Glutamatergic neuron (in vitro differentiated cells): ENCODE measurements around the gene CNIH3. TPM values are rescaled to one million over a fixed set of nuclear protein-coding genes. Genes with fewer than 3 reads are reported as not detected.

Experiments used
- DNase-seq: peaks from one replicate; pipeline ENCODE4 v3.0.0; 2022
- H3K27ac Mint-ChIP-seq: one replicate; pipeline ENCODE4 v1.8.0; 2020; ENCODE audit warnings: mild to moderate bottlenecking, mixed read lengths, inconsistent platforms; ENCODE audit not compliant: unreplicated experiment
- H3K27me3 Mint-ChIP-seq: one replicate; pipeline ENCODE4 v1.8.0; 2020; ENCODE audit warnings: mild to moderate bottlenecking, moderate library complexity, mixed read lengths, inconsistent platforms; ENCODE audit not compliant: unreplicated experiment
- H3K36me3 Mint-ChIP-seq: one replicate; pipeline ENCODE4 v1.8.0; 2020; ENCODE audit warnings: mild to moderate bottlenecking, mixed read lengths, inconsistent platforms; ENCODE audit not compliant: unreplicated experiment
- H3K4me1 Mint-ChIP-seq: one replicate; pipeline ENCODE4 v1.8.0; 2020; ENCODE audit warnings: mild to moderate bottlenecking, low read depth, mixed read lengths, inconsistent platforms; ENCODE audit not compliant: unreplicated experiment
- H3K4me3 Mint-ChIP-seq: one replicate; pipeline ENCODE4 v1.8.0; 2020; ENCODE audit warnings: mild to moderate bottlenecking, mixed read lengths, inconsistent platforms; ENCODE audit not compliant: unreplicated experiment
- H3K9me3 Mint-ChIP-seq: one replicate; pipeline ENCODE4 v1.8.0; 2020; ENCODE audit warnings: mild to moderate bottlenecking, moderate library complexity, mixed read lengths, inconsistent platforms; ENCODE audit not compliant: unreplicated experiment
- total RNA-seq: library from RNA; stranded (reverse); fragmentation: NEBNext Ultra II Directional; extraction: Animal tissue kit (Norgen Biotek cat#: 25700); gene quantifications from one replicate; pipeline ENCODE4 v1.2.1, GENCODE V29; 2021; ENCODE audit not compliant: unreplicated experiment
- TF ChIP-seq, protein P1 (sequence below): fragments of 200-600 bp; sonication (generic); IDR thresholded peaks from one replicate; pipeline ENCODE4 v1.5.0; 2021; ENCODE audit not compliant: partially characterized antibody, unreplicated experiment

CNIH3 gene
- total RNA-seq, 1 donor from 2014 or later = 4.4 TPM

DNA sequence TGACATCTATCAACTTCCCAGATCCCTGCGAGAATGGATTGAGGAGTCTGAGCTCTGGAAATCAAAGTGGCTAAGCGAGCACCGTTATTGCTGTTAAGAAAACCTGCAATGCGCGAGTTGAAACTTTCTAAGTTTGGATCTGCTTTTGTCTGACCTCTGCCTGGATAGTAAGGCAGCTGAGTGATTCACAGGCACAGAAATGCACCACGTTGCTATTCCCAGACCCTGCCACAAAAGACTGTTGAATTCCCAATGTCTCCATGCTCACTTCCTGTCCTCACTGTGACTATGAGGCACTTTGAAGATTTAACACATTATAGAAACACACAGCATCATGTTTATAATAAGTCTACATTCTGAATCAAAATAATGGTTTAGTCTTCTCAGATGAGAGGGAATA is 27.1 kb upstream of the CNIH3 start:
- Mint-ChIP-seq H3K4me3 (no peak overlapping the region), H3K4me1 (no peaks in the 10 kb centered on the region), H3K36me3 (peaks cover 4% of the 10 kb centered on the region), H3K9me3 (peaks cover 2% of the 10 kb centered on the region), H3K27me3 (no peaks in the 10 kb centered on the region), H3K27ac (no peak overlapping the region)
- TF ChIP-seq, protein P1, sequence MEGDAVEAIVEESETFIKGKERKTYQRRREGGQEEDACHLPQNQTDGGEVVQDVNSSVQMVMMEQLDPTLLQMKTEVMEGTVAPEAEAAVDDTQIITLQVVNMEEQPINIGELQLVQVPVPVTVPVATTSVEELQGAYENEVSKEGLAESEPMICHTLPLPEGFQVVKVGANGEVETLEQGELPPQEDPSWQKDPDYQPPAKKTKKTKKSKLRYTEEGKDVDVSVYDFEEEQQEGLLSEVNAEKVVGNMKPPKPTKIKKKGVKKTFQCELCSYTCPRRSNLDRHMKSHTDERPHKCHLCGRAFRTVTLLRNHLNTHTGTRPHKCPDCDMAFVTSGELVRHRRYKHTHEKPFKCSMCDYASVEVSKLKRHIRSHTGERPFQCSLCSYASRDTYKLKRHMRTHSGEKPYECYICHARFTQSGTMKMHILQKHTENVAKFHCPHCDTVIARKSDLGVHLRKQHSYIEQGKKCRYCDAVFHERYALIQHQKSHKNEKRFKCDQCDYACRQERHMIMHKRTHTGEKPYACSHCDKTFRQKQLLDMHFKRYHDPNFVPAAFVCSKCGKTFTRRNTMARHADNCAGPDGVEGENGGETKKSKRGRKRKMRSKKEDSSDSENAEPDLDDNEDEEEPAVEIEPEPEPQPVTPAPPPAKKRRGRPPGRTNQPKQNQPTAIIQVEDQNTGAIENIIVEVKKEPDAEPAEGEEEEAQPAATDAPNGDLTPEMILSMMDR = no peak
- DNase-seq = no peak

- no peak for DNase-seq
- H3K4me3 Mint-ChIP-seq = no peak overlapping the region
- no peak overlapping the region for H3K27ac Mint-ChIP-seq
- H3K9me3 Mint-ChIP-seq = peaks cover 2% of the 10 kb centered on the region
- TF ChIP-seq, protein P1 = no peak
- no peaks in the 10 kb centered on the region for H3K4me1 Mint-ChIP-seq
- H3K27me3 Mint-ChIP-seq = no peaks in the 10 kb centered on the region
- H3K36me3 Mint-ChIP-seq = no peaks in the 10 kb centered on the region
These were observed 24.8 kb upstream of the CNIH3 start for GRCh38 chr1:224591326-224591725.

GRCh38 chr1:224592636-224593582 is 23.2 kb upstream of the CNIH3 start:
- H3K4me3 Mint-ChIP-seq = no peak overlapping the region
- H3K9me3 Mint-ChIP-seq = peaks cover 2% of the 10 kb centered on the region
- H3K4me1 Mint-ChIP-seq = no peaks in the 10 kb centered on the region
- TF ChIP-seq, protein P1 = no peak
- no peaks in the 10 kb centered on the region for H3K27me3 Mint-ChIP-seq
- no peak overlapping the region for H3K27ac Mint-ChIP-seq
- no peaks in the 10 kb centered on the region for H3K36me3 Mint-ChIP-seq
- no peak for DNase-seq

DNA sequence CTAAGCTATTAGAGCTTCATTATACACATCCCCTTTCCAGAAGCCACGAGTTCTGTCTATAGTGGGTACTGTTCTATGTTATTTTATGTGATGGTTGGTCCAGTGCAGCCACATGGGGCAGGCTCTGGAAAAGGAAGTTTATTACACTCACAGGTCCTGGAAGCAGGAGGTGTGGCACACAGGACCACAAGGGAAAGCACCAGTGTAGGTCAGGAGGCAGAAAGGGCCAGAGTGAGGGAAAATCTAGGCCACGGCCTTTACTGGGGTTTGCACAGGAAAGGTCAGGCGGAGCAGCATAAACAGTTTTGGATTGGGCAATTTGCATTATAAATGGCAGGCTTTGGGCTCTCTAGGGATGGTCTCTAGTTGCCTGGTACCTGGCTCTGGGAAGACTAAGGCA is 21.8 kb upstream of the CNIH3 start:
- H3K9me3 Mint-ChIP-seq = peaks cover 2% of the 10 kb centered on the region
- H3K27ac Mint-ChIP-seq = no peak overlapping the region
- H3K4me3 Mint-ChIP-seq = no peak overlapping the region
- H3K36me3 Mint-ChIP-seq = no peaks in the 10 kb centered on the region
- H3K4me1 Mint-ChIP-seq = no peaks in the 10 kb centered on the region
- no peak for DNase-seq
- TF ChIP-seq, protein P1 = no peak
- H3K27me3 Mint-ChIP-seq = no peaks in the 10 kb centered on the region

DNA sequence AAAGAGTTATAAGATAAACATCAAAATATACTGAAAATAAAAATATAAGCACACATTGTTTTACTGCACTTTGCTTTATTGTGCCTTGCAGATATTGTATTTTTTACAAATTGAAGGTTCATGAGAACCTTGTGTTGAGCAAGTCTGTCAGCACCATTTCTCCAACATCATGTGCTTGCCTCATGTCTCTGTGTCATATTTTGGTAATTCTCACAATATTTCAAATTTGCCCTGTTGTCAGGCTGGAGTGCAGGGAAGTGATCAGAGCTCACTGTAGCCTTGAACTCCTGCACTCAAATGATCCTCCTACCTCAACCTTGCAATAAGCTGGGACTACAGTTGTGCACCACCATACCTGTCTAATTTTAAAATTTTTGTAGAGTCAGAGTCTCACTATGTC is 21.3 kb upstream of the CNIH3 start:
- DNase-seq = no peak
- TF ChIP-seq, protein P1 = no peak
- Mint-ChIP-seq H3K27me3 (no peaks in the 10 kb centered on the region), H3K27ac (no peak overlapping the region), H3K36me3 (no peaks in the 10 kb centered on the region), H3K9me3 (peaks cover 2% of the 10 kb centered on the region), H3K4me1 (no peaks in the 10 kb centered on the region), H3K4me3 (no peak overlapping the region)
